ENCODE results near the gene PAQR3. TPM values are rescaled to one million over a fixed set of nuclear protein-coding genes. Genes with fewer than 3 reads are reported as not detected.

The PAQR3 gene
- total RNA-seq, 1 donor from 2014 or later = 29.0 TPM

GRCh38 chr4:78944381-78944780 lies 5.1 kb upstream of the PAQR3 start:
- H3K79me2 ChIP-seq (ENCODE audit: insufficient read depth, low read length) = no peaks in the 10 kb centered on the region
- no peak overlapping the region for H3K9ac ChIP-seq (ENCODE audit: low read length)
- FAIRE-seq (no peak), DNase-seq (ENCODE audit: low read depth) (no peak)
- no peaks in the 10 kb centered on the region for H3K9me3 ChIP-seq (ENCODE audit: insufficient read depth, low read depth, low read length)
- peaks cover 3% of the 10 kb centered on the region for H3K4me1 ChIP-seq (ENCODE audit: insufficient read depth, low read length)
- Mint-ChIP-seq H3K27me3 (ENCODE audit: low read depth, unreplicated experiment) (peaks cover 8% of the 10 kb centered on the region), H3K36me3 (ENCODE audit: low read depth, unreplicated experiment) (no peaks in the 10 kb centered on the region), H3K4me3 (ENCODE audit: unreplicated experiment) (no peak overlapping the region), H3K9me3 (ENCODE audit: unreplicated experiment) (peaks cover 3% of the 10 kb centered on the region), H3K27ac (ENCODE audit: unreplicated experiment) (no peak overlapping the region), H3K4me1 (ENCODE audit: low read depth, unreplicated experiment) (no peaks in the 10 kb centered on the region)
- peaks cover 4% of the 10 kb centered on the region for H3K27me3 ChIP-seq (ENCODE audit: insufficient read depth, low read length)
- H2AFZ ChIP-seq (ENCODE audit: low read depth, low read length) = no peak overlapping the region
- H3K4me2 ChIP-seq (ENCODE audit: low read length) = no peak overlapping the region
- H3K4me3 ChIP-seq (ENCODE audit: insufficient read depth, low read depth, low read length) = no peak overlapping the region
- no peak overlapping the region for H3K27ac ChIP-seq (ENCODE audit: low read depth, low read length)
- no peaks in the 10 kb centered on the region for H3K36me3 ChIP-seq (ENCODE audit: insufficient read depth, low read length)
- TF ChIP-seq EZH2 (IDR thresholded peaks at IDR 0.05; ENCODE audit: insufficient read depth, low read length) (no peak), CTCF (IDR thresholded peaks at IDR 0.05; ENCODE audit: insufficient read depth, low read depth, low read length) (no peak)
- H4K20me1 ChIP-seq (ENCODE audit: insufficient read depth, low read length) = no peaks in the 10 kb centered on the region

GRCh38 chr4:78940752-78941151 lies 1.5 kb upstream of the PAQR3 start:
- Histone ChIP-seq H3K9me3 (ENCODE audit: insufficient read depth, low read depth, low read length) (no peaks in the 10 kb centered on the region), H3K36me3 (ENCODE audit: insufficient read depth, low read length) (no peaks in the 10 kb centered on the region), H3K27ac (ENCODE audit: low read depth, low read length) (no peak overlapping the region), H3K4me3 (ENCODE audit: insufficient read depth, low read depth, low read length) (no peak overlapping the region), H3K4me1 (ENCODE audit: insufficient read depth, low read length) (peaks cover 11% of the 10 kb centered on the region), H3K9ac (ENCODE audit: low read length) (no peak overlapping the region), H3K79me2 (ENCODE audit: insufficient read depth, low read length) (peaks cover 29% of the 10 kb centered on the region), H3K27me3 (ENCODE audit: insufficient read depth, low read length) (peaks cover 4% of the 10 kb centered on the region), H4K20me1 (ENCODE audit: insufficient read depth, low read length) (peaks cover 4% of the 10 kb centered on the region), H2AFZ (ENCODE audit: low read depth, low read length) (no peak overlapping the region), H3K4me2 (ENCODE audit: low read length) (no peak overlapping the region)
- Mint-ChIP-seq H3K27me3 (ENCODE audit: low read depth, unreplicated experiment) (peaks cover 8% of the 10 kb centered on the region), H3K4me3 (ENCODE audit: unreplicated experiment) (no peak overlapping the region), H3K27ac (ENCODE audit: unreplicated experiment) (no peak overlapping the region), H3K9me3 (ENCODE audit: unreplicated experiment) (no peaks in the 10 kb centered on the region), H3K4me1 (ENCODE audit: low read depth, unreplicated experiment) (no peaks in the 10 kb centered on the region), H3K36me3 (ENCODE audit: low read depth, unreplicated experiment) (no peaks in the 10 kb centered on the region)
- FAIRE-seq = no peak
- TF ChIP-seq CTCF (IDR thresholded peaks at IDR 0.05; ENCODE audit: insufficient read depth, low read depth, low read length) = no peak
- no peak for TF ChIP-seq EZH2 (IDR thresholded peaks at IDR 0.05; ENCODE audit: insufficient read depth, low read length)
- no peak for DNase-seq (ENCODE audit: low read depth)

- H3K9me3 ChIP-seq (ENCODE audit: insufficient read depth, low read depth, low read length) = no peaks in the 10 kb centered on the region
- DNase-seq (ENCODE audit: low read depth) (no peak), FAIRE-seq (no peak)
- H3K4me3 ChIP-seq (ENCODE audit: insufficient read depth, low read depth, low read length) = peak overlapping the region; percentile 91
- peak overlapping the region; percentile 98 for H3K4me2 ChIP-seq (ENCODE audit: low read length)
- H2AFZ ChIP-seq (ENCODE audit: low read depth, low read length) = peak overlapping the region; percentile 93
- H3K36me3 ChIP-seq (ENCODE audit: insufficient read depth, low read length) = no peaks in the 10 kb centered on the region
- Mint-ChIP-seq H3K4me3 (ENCODE audit: unreplicated experiment) (peak overlapping the region; percentile 87), H3K27me3 (ENCODE audit: low read depth, unreplicated experiment) (peaks cover 8% of the 10 kb centered on the region), H3K4me1 (ENCODE audit: low read depth, unreplicated experiment) (no peaks in the 10 kb centered on the region), H3K27ac (ENCODE audit: unreplicated experiment) (peak overlapping the region; percentile 63), H3K36me3 (ENCODE audit: low read depth, unreplicated experiment) (no peaks in the 10 kb centered on the region), H3K9me3 (ENCODE audit: unreplicated experiment) (no peaks in the 10 kb centered on the region)
- H3K79me2 ChIP-seq (ENCODE audit: insufficient read depth, low read length) = peaks cover 31% of the 10 kb centered on the region
- H4K20me1 ChIP-seq (ENCODE audit: insufficient read depth, low read length) = peaks cover 7% of the 10 kb centered on the region
- H3K4me1 ChIP-seq (ENCODE audit: insufficient read depth, low read length) = peaks cover 11% of the 10 kb centered on the region
- no peak overlapping the region for H3K27ac ChIP-seq (ENCODE audit: low read depth, low read length)
- H3K27me3 ChIP-seq (ENCODE audit: insufficient read depth, low read length) = peaks cover 4% of the 10 kb centered on the region
- no peak for TF ChIP-seq EZH2 (IDR thresholded peaks at IDR 0.05; ENCODE audit: insufficient read depth, low read length)
- TF ChIP-seq CTCF (IDR thresholded peaks at IDR 0.05; ENCODE audit: insufficient read depth, low read depth, low read length) = no peak
- peak overlapping the region; percentile 92 for H3K9ac ChIP-seq (ENCODE audit: low read length)
Observed at GRCh38 chr4:78939667-78940008, 400 bp upstream of the PAQR3 start.
